Parathyroid adenoma (tissue), 2 donors: Measurements from ENCODE around the gene HOXD11.

Source experiments
- H2AFZ ChIP-seq: fragments of 300-600 bp; sonication (generic); one replicate; pipeline ENCODE4 v1.7.0; 2017; ENCODE audit warnings: antibody characterized with exemption, mild to moderate bottlenecking
- H3K27ac ChIP-seq: fragments of 300-600 bp; sonication (generic); one replicate; pipeline ENCODE4 v1.7.0; 2017
- H3K27me3 ChIP-seq: fragments of 300-600 bp; sonication (generic); one replicate; pipeline ENCODE4 v1.7.0; 2017; ENCODE audit warnings: low read length; ENCODE audit not compliant: control insufficient read depth, insufficient read depth
- H3K36me3 ChIP-seq: fragments of 300-600 bp; sonication (generic); one replicate; pipeline ENCODE4 v1.7.0; 2017; ENCODE audit warnings: low read length; ENCODE audit not compliant: control insufficient read depth, insufficient read depth
- H3K4me1 ChIP-seq: fragments of 300-600 bp; sonication (generic); one replicate; pipeline ENCODE4 v1.7.0; 2017; ENCODE audit warnings: control low read depth
- H3K4me2 ChIP-seq: fragments of 300-600 bp; sonication (generic); one replicate; pipeline ENCODE4 v1.7.0; 2017; ENCODE audit warnings: low read length
- H3K4me3 ChIP-seq: fragments of 300-600 bp; sonication (generic); one replicate; pipeline ENCODE4 v1.7.0; 2017; ENCODE audit warnings: low read depth, low read length
- H3K79me2 ChIP-seq: fragments of 300-600 bp; sonication (generic); one replicate; pipeline ENCODE4 v1.7.0; 2017; ENCODE audit warnings: control low read depth
- H3K9ac ChIP-seq: fragments of 300-600 bp; sonication (generic); one replicate; pipeline ENCODE4 v1.7.0; 2017; ENCODE audit warnings: mild to moderate bottlenecking
- H3K9me3 ChIP-seq: fragments of 300-600 bp; sonication (generic); one replicate; pipeline ENCODE4 v1.7.0; 2017; ENCODE audit warnings: low read length; ENCODE audit not compliant: control insufficient read depth
- TF ChIP-seq, protein P1 (sequence below): fragments of 300-600 bp; sonication (generic); IDR thresholded peaks from one replicate; pipeline ENCODE4 v1.7.0; 2017; ENCODE audit warnings: antibody characterized with exemption, mild to moderate bottlenecking
- donor health status: primary hyperparathyroidism.

The HOXD11 gene

DNA sequence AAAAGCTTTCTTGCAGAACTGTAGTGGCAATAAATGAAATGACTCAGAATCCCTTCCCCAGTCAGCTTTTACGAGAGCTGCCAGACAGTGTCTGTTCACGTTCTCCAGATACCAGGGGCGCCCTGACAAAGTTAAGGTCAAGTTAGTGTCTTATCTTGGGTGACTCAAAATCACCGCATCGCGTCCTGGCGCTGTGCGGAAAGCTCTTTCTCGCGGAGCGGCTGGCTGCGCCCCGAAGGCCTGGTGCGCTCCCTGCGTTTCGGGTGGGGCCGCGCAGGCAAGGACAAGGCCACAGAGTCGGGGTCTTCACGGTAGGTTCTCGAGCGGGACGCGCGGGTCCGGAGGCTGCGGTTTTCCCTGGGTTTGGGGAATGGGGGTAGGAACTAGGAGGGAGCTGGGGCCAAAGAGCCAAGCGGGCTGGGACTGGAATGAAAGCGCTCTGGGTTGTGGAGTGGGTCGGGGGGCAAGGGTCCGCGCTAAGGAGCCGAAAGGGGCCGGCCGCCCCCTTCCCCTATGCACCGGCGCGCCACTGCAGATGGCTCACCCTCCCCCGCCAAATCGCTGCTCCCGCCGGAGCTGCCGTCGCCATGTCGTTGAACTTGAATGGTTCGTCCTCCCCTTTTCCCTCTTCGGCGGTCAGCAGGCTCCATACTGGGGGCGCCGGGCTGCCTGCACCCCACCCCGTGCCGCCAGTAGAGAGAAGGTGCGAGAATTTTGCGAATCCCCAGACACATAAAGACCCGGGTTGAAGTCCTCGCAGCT is 2.6 kb upstream of the HOXD11 start:
- H3K9me3 ChIP-seq: no peaks in the 10 kb centered on the region
- no peak overlapping the region for H3K27ac ChIP-seq
- H3K4me2 ChIP-seq: no peak overlapping the region
- H3K4me3 ChIP-seq: no peak overlapping the region
- no peak overlapping the region for H2AFZ ChIP-seq
- TF ChIP-seq, protein P1, sequence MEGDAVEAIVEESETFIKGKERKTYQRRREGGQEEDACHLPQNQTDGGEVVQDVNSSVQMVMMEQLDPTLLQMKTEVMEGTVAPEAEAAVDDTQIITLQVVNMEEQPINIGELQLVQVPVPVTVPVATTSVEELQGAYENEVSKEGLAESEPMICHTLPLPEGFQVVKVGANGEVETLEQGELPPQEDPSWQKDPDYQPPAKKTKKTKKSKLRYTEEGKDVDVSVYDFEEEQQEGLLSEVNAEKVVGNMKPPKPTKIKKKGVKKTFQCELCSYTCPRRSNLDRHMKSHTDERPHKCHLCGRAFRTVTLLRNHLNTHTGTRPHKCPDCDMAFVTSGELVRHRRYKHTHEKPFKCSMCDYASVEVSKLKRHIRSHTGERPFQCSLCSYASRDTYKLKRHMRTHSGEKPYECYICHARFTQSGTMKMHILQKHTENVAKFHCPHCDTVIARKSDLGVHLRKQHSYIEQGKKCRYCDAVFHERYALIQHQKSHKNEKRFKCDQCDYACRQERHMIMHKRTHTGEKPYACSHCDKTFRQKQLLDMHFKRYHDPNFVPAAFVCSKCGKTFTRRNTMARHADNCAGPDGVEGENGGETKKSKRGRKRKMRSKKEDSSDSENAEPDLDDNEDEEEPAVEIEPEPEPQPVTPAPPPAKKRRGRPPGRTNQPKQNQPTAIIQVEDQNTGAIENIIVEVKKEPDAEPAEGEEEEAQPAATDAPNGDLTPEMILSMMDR: no peak
- H3K79me2 ChIP-seq: no peaks in the 10 kb centered on the region
- H3K9ac ChIP-seq: no peak overlapping the region
- H3K36me3 ChIP-seq: no peaks in the 10 kb centered on the region
- H3K4me1 ChIP-seq: no peaks in the 10 kb centered on the region
- H3K27me3 ChIP-seq: peaks cover 29% of the 10 kb centered on the region

DNA sequence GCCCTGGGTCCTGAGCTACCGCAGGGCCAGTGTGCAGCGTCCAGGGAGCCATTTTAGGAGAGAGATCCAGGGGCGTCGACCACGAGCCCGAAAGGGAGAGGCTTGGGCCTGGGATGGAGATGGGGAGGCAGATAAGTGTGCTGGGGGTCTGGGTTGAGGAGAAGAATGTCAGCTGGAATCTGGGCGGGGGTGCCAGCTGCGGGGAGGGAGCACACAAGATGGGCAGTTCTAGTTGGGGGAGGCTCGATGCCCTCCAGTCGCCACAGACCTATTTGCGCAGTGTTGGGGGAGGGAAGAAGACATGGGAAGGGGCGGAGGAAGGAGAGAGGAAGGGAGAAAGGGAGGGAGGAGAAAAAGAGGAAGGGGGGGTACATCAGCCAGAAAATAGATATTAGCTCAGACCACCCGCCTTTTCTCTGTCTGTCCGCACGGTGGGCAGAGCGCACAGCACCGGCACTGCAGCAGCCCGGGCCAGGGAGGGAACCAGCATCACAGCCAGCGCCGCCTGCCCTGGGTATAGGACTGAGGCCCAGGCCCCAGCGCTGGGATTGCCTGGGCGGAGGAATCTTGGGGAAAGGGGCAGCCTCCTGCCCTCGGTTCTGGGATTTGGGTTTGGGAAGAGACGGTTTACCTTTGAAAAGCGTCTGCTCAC is 1.9 kb upstream of the HOXD11 start:
- TF ChIP-seq, protein P1: no peak
- Histone ChIP-seq H3K27ac (no peak overlapping the region), H3K9me3 (no peaks in the 10 kb centered on the region), H3K4me1 (no peaks in the 10 kb centered on the region), H2AFZ (no peak overlapping the region), H3K79me2 (no peaks in the 10 kb centered on the region), H3K36me3 (no peaks in the 10 kb centered on the region), H3K9ac (no peak overlapping the region), H3K27me3 (peaks cover 26% of the 10 kb centered on the region), H3K4me2 (no peak overlapping the region), H3K4me3 (no peak overlapping the region)

DNA sequence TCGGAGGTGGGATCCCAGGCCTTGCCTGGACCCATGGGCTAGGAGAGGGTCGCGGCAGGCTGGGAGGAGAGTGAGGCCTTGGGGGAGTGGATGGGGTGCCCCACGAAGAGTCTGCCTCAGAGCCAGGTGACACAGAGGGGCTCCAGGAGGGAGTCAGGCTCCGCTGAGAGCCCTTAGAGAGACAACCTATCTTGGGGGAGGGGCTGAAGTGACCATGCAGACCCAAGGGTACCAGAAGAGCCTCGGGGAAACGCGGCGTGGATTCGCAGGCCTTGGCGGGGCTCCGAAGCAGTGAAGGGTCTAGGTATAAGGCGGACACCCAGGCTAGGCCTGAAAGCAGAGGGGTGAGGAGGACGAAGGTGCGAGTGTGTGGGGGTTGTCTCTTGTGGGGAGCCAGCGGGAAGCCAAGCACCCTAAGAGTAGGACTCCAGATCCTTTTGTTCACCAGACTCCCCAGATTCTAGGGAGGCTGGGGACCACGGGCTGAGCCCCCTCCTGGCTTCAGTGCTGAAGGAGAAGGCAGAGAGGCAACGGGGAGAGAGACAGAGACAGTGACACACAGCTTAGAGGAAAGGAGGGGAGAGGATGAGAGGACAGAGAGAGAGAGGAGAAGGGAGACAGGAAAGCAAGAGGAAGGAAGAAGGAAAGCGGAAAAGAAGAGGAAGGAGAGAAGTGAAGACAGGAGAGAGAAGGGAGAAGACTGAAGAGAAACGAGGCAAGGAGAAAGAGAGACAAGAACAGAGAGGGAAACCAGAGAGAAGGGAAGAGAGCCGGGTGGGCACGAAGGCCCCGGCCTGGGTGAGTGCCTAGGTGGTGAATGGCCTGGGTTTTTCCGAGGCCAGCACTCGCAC is 1.1 kb upstream of the HOXD11 start:
- H3K27me3 ChIP-seq: peaks cover 27% of the 10 kb centered on the region
- H3K79me2 ChIP-seq: no peaks in the 10 kb centered on the region

DNA sequence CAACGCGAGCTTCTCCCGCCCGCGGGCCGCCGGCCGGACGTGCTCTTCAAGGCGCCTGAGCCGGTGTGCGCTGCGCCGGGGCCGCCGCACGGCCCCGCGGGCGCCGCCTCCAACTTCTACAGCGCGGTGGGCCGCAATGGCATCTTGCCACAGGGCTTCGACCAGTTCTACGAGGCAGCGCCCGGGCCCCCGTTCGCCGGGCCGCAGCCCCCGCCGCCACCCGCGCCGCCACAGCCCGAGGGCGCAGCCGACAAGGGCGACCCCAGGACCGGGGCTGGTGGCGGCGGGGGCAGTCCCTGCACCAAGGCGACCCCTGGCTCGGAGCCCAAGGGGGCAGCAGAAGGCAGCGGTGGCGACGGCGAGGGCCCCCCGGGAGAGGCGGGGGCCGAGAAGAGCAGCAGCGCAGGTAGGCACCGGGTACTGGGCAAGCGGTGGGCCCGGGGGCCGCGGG is 676 bp downstream of the HOXD11 start:
- Histone ChIP-seq H2AFZ (no peak overlapping the region), H3K9ac (no peak overlapping the region), H3K9me3 (no peaks in the 10 kb centered on the region), H3K36me3 (no peaks in the 10 kb centered on the region), H3K4me1 (no peaks in the 10 kb centered on the region), H3K4me3 (no peak overlapping the region), H3K4me2 (no peak overlapping the region), H3K27me3 (peaks cover 35% of the 10 kb centered on the region), H3K79me2 (no peaks in the 10 kb centered on the region), H3K27ac (no peak overlapping the region)
- TF ChIP-seq, protein P1: no peak

More for the DNA sequence above, 1.1 kb upstream of the HOXD11 start:
- Histone ChIP-seq H3K27ac (no peak overlapping the region), H3K36me3 (no peaks in the 10 kb centered on the region), H3K4me2 (no peak overlapping the region), H3K4me3 (no peak overlapping the region), H2AFZ (no peak overlapping the region), H3K4me1 (no peaks in the 10 kb centered on the region), H3K9ac (no peak overlapping the region), H3K9me3 (no peaks in the 10 kb centered on the region)
- TF ChIP-seq, protein P1: no peak
